ENCODE measurements around the gene BIRC3.

DNA sequence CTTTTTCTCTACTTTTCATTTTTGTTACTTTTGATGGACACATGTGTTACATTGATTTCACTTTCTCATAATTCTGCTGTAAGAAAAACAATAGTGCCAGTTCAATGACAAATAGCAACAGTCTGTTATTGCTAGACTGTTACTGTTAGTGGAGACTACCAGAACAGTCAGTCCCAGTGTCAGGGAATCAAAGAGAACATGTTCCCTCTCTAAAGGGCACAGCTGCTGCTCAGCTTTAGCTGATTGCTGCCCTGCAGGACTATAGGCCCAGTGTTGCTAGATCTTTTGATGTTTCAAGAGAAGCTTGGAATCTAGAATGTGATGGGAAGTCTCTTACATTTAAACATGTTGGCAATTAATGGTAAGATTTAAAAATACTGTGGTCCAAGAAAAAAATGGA lies 3.4 kb downstream of the BIRC3 start:
- TF ChIP-seq, protein P1, sequence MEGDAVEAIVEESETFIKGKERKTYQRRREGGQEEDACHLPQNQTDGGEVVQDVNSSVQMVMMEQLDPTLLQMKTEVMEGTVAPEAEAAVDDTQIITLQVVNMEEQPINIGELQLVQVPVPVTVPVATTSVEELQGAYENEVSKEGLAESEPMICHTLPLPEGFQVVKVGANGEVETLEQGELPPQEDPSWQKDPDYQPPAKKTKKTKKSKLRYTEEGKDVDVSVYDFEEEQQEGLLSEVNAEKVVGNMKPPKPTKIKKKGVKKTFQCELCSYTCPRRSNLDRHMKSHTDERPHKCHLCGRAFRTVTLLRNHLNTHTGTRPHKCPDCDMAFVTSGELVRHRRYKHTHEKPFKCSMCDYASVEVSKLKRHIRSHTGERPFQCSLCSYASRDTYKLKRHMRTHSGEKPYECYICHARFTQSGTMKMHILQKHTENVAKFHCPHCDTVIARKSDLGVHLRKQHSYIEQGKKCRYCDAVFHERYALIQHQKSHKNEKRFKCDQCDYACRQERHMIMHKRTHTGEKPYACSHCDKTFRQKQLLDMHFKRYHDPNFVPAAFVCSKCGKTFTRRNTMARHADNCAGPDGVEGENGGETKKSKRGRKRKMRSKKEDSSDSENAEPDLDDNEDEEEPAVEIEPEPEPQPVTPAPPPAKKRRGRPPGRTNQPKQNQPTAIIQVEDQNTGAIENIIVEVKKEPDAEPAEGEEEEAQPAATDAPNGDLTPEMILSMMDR (IDR thresholded peaks at IDR 0.05; ENCODE audit: poor library complexity, severe bottlenecking): no peak
- TF ChIP-seq SMC3 (conservative IDR thresholded peaks at IDR 0.05; ENCODE audit: poor library complexity): no peak
- TF ChIP-seq EZH2 (IDR thresholded peaks at IDR 0.05; ENCODE audit: borderline replicate concordance, insufficient read depth, low read length, poor library complexity, severe bottlenecking): no peak
- no peak for TF ChIP-seq RAD21 (conservative IDR thresholded peaks at IDR 0.05)
- TF ChIP-seq EP300 (conservative IDR thresholded peaks at IDR 0.05; ENCODE audit: poor library complexity, severe bottlenecking): no peak
- TF ChIP-seq, protein P2, sequence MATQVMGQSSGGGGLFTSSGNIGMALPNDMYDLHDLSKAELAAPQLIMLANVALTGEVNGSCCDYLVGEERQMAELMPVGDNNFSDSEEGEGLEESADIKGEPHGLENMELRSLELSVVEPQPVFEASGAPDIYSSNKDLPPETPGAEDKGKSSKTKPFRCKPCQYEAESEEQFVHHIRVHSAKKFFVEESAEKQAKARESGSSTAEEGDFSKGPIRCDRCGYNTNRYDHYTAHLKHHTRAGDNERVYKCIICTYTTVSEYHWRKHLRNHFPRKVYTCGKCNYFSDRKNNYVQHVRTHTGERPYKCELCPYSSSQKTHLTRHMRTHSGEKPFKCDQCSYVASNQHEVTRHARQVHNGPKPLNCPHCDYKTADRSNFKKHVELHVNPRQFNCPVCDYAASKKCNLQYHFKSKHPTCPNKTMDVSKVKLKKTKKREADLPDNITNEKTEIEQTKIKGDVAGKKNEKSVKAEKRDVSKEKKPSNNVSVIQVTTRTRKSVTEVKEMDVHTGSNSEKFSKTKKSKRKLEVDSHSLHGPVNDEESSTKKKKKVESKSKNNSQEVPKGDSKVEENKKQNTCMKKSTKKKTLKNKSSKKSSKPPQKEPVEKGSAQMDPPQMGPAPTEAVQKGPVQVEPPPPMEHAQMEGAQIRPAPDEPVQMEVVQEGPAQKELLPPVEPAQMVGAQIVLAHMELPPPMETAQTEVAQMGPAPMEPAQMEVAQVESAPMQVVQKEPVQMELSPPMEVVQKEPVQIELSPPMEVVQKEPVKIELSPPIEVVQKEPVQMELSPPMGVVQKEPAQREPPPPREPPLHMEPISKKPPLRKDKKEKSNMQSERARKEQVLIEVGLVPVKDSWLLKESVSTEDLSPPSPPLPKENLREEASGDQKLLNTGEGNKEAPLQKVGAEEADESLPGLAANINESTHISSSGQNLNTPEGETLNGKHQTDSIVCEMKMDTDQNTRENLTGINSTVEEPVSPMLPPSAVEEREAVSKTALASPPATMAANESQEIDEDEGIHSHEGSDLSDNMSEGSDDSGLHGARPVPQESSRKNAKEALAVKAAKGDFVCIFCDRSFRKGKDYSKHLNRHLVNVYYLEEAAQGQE (IDR thresholded peaks at IDR 0.05; ENCODE audit: borderline replicate concordance): no peak
- no peak for TF ChIP-seq MXI1 (conservative IDR thresholded peaks at IDR 0.05; ENCODE audit: poor library complexity, severe bottlenecking)
- no peak for TF ChIP-seq POLR2AphosphoS5 (IDR thresholded peaks at IDR 0.05)

All from neural cell (in vitro differentiated cells).